CD4-positive, alpha-beta T cell treated with Interleukin-17A for 1 hour (primary cell): ENCODE measurements around the gene PAX5.
"Not testable (repeated sequence)": the region's sequence is repeated elsewhere in the genome, so short reads cannot be mapped to it uniquely, and the experiment has no call there.

ENCODE experiments used
- DNase-seq: peaks from one replicate; pipeline ENCODE4 v3.0.0-alpha.2; 2020

Gene PAX5

GRCh38 chr9:36871606-36872005 lies 162.5 kb downstream of the PAX5 start:
- DNase-seq = no peak

- DNase-seq = no peak
Observed at GRCh38 chr9:36870960-36871359, 163.1 kb downstream of the PAX5 start.

- not testable (repeated sequence) for DNase-seq
Observed at GRCh38 chr9:36869605-36870004, 164.5 kb downstream of the PAX5 start.

GRCh38 chr9:36868586-36869282 lies 165.3 kb downstream of the PAX5 start:
- DNase-seq = no peak

GRCh38 chr9:36867672-36868471 lies 166.2 kb downstream of the PAX5 start:
- no peak for DNase-seq

GRCh38 chr9:36867241-36867640 lies 166.8 kb downstream of the PAX5 start:
- no peak for DNase-seq

- DNase-seq = no peak
Observed at GRCh38 chr9:36866840-36867239, 167.2 kb downstream of the PAX5 start.

GRCh38 chr9:36865731-36866635 lies 168.1 kb downstream of the PAX5 start:
- DNase-seq = no peak

GRCh38 chr9:36864491-36865410 lies 169.3 kb downstream of the PAX5 start:
- no peak for DNase-seq

- DNase-seq = no peak
Observed at GRCh38 chr9:36862206-36863145, 171.6 kb downstream of the PAX5 start.

GRCh38 chr9:36861528-36862205 lies 172.4 kb downstream of the PAX5 start:
- no peak for DNase-seq

GRCh38 chr9:36858805-36859375 lies 175.2 kb downstream of the PAX5 start:
- no peak for DNase-seq

- DNase-seq = peak; percentile 35
Observed at GRCh38 chr9:36855448-36856315, 178.4 kb downstream of the PAX5 start.

- DNase-seq = no peak
Observed at GRCh38 chr9:36854751-36855150, 179.3 kb downstream of the PAX5 start.

GRCh38 chr9:36854034-36854433 lies 180.0 kb downstream of the PAX5 start:
- no peak for DNase-seq

GRCh38 chr9:36853233-36853632 lies 180.8 kb downstream of the PAX5 start:
- no peak for DNase-seq

- DNase-seq = no peak
Observed at GRCh38 chr9:36849943-36850342, 184.1 kb downstream of the PAX5 start.

GRCh38 chr9:36848946-36849345 lies 185.1 kb downstream of the PAX5 start:
- DNase-seq = no peak
